ENCODE data around the gene JPT1. TPM values are rescaled to one million over a fixed set of nuclear protein-coding genes. Genes with fewer than 3 reads are reported as not detected.

JPT1 gene
- total RNA-seq, 6 experiments from 2014 or later, result 236 to 276 (median 265) TPM

- DNase-seq, result peak; percentile 38
These were observed 65.6 kb downstream of the JPT1 start for GRCh38 chr17:75088465-75089417.

GRCh38 chr17:75087558-75088453, 66.5 kb downstream of the JPT1 start, which contains the start of gene SLC16A5:
TSS of gene SLC16A5 (plus strand) at chr17:75087954. CDS start at chr17:75093637, 5,683 bp downstream.
- no peaks in the 10 kb centered on the region for H3K9me3 Mint-ChIP-seq

More at GRCh38 chr17:75088465-75089417, 65.6 kb downstream of the JPT1 start:
- TF ChIP-seq CTCF (IDR thresholded peaks at IDR 0.05), result no peak
- Mint-ChIP-seq H3K36me3 (ENCODE audit: low read depth) (no peaks in the 10 kb centered on the region), H3K4me1 (ENCODE audit: low read depth) (peaks cover 76% of the 10 kb centered on the region), H3K9me3 (no peaks in the 10 kb centered on the region), H3K27me3 (ENCODE audit: insufficient read depth) (no peaks in the 10 kb centered on the region), H3K27ac (peak overlapping the region; percentile 94), H3K4me3 (peak overlapping the region; percentile 90)

GRCh38 chr17:75087182-75087557, 67.1 kb downstream of the JPT1 start:
- Mint-ChIP-seq H3K27ac (peak overlapping the region; percentile 89), H3K9me3 (no peaks in the 10 kb centered on the region), H3K36me3 (ENCODE audit: low read depth) (no peaks in the 10 kb centered on the region), H3K27me3 (ENCODE audit: insufficient read depth) (no peaks in the 10 kb centered on the region; the same call in 1 of the 2 replicates), H3K4me1 (ENCODE audit: low read depth) (peaks cover 69% of the 10 kb centered on the region), H3K4me3 (peak overlapping the region; percentile 85)
- no peak for DNase-seq
- no peak for TF ChIP-seq CTCF (IDR thresholded peaks at IDR 0.05)

More at GRCh38 chr17:75087558-75088453, 66.5 kb downstream of the JPT1 start, which contains the start of gene SLC16A5:
- H3K27me3 Mint-ChIP-seq (ENCODE audit: insufficient read depth), result no peaks in the 10 kb centered on the region
- H3K4me3 Mint-ChIP-seq, result peak within 1 kb of the TSS; percentile 90
- H3K27ac Mint-ChIP-seq, result peak within 1 kb of the TSS; percentile 94
- H3K36me3 Mint-ChIP-seq (ENCODE audit: low read depth), result no peaks in the 10 kb centered on the region
- DNase-seq, result peak; percentile 88
- no peak for TF ChIP-seq CTCF (IDR thresholded peaks at IDR 0.05)
- H3K4me1 Mint-ChIP-seq (ENCODE audit: low read depth), result peaks cover 76% of the 10 kb centered on the region

GRCh38 chr17:75086496-75087181, 67.7 kb downstream of the JPT1 start:
- no peak for DNase-seq
- Mint-ChIP-seq H3K36me3 (ENCODE audit: low read depth) (no peaks in the 10 kb centered on the region), H3K27ac (peak overlapping the region; percentile 89), H3K27me3 (ENCODE audit: insufficient read depth) (no peaks in the 10 kb centered on the region; the same call in none of the 2 replicates), H3K9me3 (no peaks in the 10 kb centered on the region), H3K4me1 (ENCODE audit: low read depth) (peaks cover 65% of the 10 kb centered on the region), H3K4me3 (peak overlapping the region; percentile 85)
- no peak for TF ChIP-seq CTCF (IDR thresholded peaks at IDR 0.05)

Other genes starting within 250 kb of the JPT1 start
- not detected for gene USH1G, start 231.3 kb downstream of the JPT1 start, total RNA-seq (2021; fragmentation: NEBNext Ultra II Directional; extraction: Animal tissue kit (Norgen Biotek cat#: 25700))
- gene OTOP2, start 230.2 kb downstream of the JPT1 start, total RNA-seq (2021; fragmentation: NEBNext Ultra II Directional; extraction: Animal tissue kit (Norgen Biotek cat#: 25700)), result not detected
- gene OTOP3, start 218.6 kb downstream of the JPT1 start, total RNA-seq (2021; fragmentation: NEBNext Ultra II Directional; extraction: Animal tissue kit (Norgen Biotek cat#: 25700)), result not detected
- under 1 TPM; 0.40 to 0.96 (median 0.56) TPM for gene HID1, start 181.8 kb downstream of the JPT1 start, total RNA-seq (2021; fragmentation: NEBNext Ultra II Directional; extraction: Animal tissue kit (Norgen Biotek cat#: 25700))
- gene CDR2L, start 166.9 kb downstream of the JPT1 start, total RNA-seq (2021; fragmentation: NEBNext Ultra II Directional; extraction: Animal tissue kit (Norgen Biotek cat#: 25700)), result 10 to 100 TPM; 27.5 to 35.8 (median 30.4) TPM
- 10 to 100 TPM; 39.2 to 50.6 (median 47.8) TPM for gene MRPL58, start 141.8 kb downstream of the JPT1 start, total RNA-seq (2021; fragmentation: NEBNext Ultra II Directional; extraction: Animal tissue kit (Norgen Biotek cat#: 25700))
- 100 to 1,000 TPM; 362 to 410 (median 386) TPM for gene ATP5PD, start 107.5 kb downstream of the JPT1 start, total RNA-seq (2021; fragmentation: NEBNext Ultra II Directional; extraction: Animal tissue kit (Norgen Biotek cat#: 25700))
- 10 to 100 TPM; 20.3 to 24.0 (median 21.3) TPM for gene KCTD2, start 107.3 kb downstream of the JPT1 start, total RNA-seq (2021; fragmentation: NEBNext Ultra II Directional; extraction: Animal tissue kit (Norgen Biotek cat#: 25700))
- gene SLC16A5, start 66.6 kb downstream of the JPT1 start, total RNA-seq (2021; fragmentation: NEBNext Ultra II Directional; extraction: Animal tissue kit (Norgen Biotek cat#: 25700)), result 10 to 100 TPM; 13.9 to 25.0 (median 21.1) TPM
- gene ARMC7, start 44.5 kb downstream of the JPT1 start, total RNA-seq (2021; fragmentation: NEBNext Ultra II Directional; extraction: Animal tissue kit (Norgen Biotek cat#: 25700)), result 10 to 100 TPM in 2 of 6 experiments, 1 to 10 TPM in 4; 9.1 to 11.7 (median 9.6) TPM
- 10 to 100 TPM; 30.4 to 41.7 (median 36.3) TPM for gene NT5C, start 22.8 kb downstream of the JPT1 start, total RNA-seq (2021; fragmentation: NEBNext Ultra II Directional; extraction: Animal tissue kit (Norgen Biotek cat#: 25700))
- 100 to 1,000 TPM; 398 to 555 (median 512) TPM for gene SUMO2, start 28.4 kb upstream of the JPT1 start, total RNA-seq (2021; fragmentation: NEBNext Ultra II Directional; extraction: Animal tissue kit (Norgen Biotek cat#: 25700))
- 10 to 100 TPM; 38.0 to 47.8 (median 43.1) TPM for gene NUP85, start 51.2 kb upstream of the JPT1 start, total RNA-seq (2021; fragmentation: NEBNext Ultra II Directional; extraction: Animal tissue kit (Norgen Biotek cat#: 25700))
- gene GGA3, start 107.1 kb upstream of the JPT1 start, total RNA-seq (2021; fragmentation: NEBNext Ultra II Directional; extraction: Animal tissue kit (Norgen Biotek cat#: 25700)), result 10 to 100 TPM; 23.2 to 26.5 (median 24.2) TPM
- 10 to 100 TPM; 58.2 to 64.7 (median 60.2) TPM for gene MRPS7, start 107.4 kb upstream of the JPT1 start, total RNA-seq (2021; fragmentation: NEBNext Ultra II Directional; extraction: Animal tissue kit (Norgen Biotek cat#: 25700))
- gene MIF4GD, start 116.7 kb upstream of the JPT1 start, total RNA-seq (2021; fragmentation: NEBNext Ultra II Directional; extraction: Animal tissue kit (Norgen Biotek cat#: 25700)), result 10 to 100 TPM in 3 of 6 experiments, 1 to 10 TPM in 3; 8.8 to 10.8 (median 10.0) TPM
- gene SLC25A19, start 134.9 kb upstream of the JPT1 start, total RNA-seq (2021; fragmentation: NEBNext Ultra II Directional; extraction: Animal tissue kit (Norgen Biotek cat#: 25700)), result 10 to 100 TPM in 1 of 6 experiments, 1 to 10 TPM in 5; 5.7 to 14.6 (median 7.1) TPM

All from HFFc6 (cell line).